ENCODE results near the gene LRRC58.

Gene LRRC58

GRCh38 chr3:120274739-120275167 is 74.4 kb downstream of the LRRC58 start:
- no peaks in the 10 kb centered on the region for H3K36me3 ChIP-seq (ENCODE audit: control insufficient read depth, low read depth, low read length)
- no peak overlapping the region for H3K9ac ChIP-seq (ENCODE audit: low read length)
- no peaks in the 10 kb centered on the region for H3K9me3 ChIP-seq (ENCODE audit: control insufficient read depth, low read depth, low read length)
- H3K27me3 ChIP-seq (ENCODE audit: control insufficient read depth, insufficient read depth, low read length): no peaks in the 10 kb centered on the region
- no peaks in the 10 kb centered on the region for H3K4me1 ChIP-seq (ENCODE audit: control insufficient read depth, low read depth, low read length)
- H3K4me3 ChIP-seq (ENCODE audit: low read length): no peak overlapping the region
- H3K27ac ChIP-seq (ENCODE audit: low read length): no peak overlapping the region
